Mesendoderm (in vitro differentiated cells): Measurements from ENCODE around the gene ENTREP1.

Experiments used
- DNase-seq: peaks from one replicate; pipeline ENCODE4 v3.0.0; 2013
- H2AK5ac ChIP-seq: 2 replicates; pipeline ENCODE4 v1.6.1; 2013; ENCODE audit warnings: low read length, inconsistent platforms
- H2BK120ac ChIP-seq: 2 replicates; pipeline ENCODE4 v1.6.1; 2013; ENCODE audit warnings: low read depth, mild to moderate bottlenecking, low read length, moderate library complexity, mixed read lengths
- H2BK15ac ChIP-seq: replicated peaks from 2 replicates; pipeline ENCODE4 v1.6.1; 2013; ENCODE audit warnings: low read depth, mild to moderate bottlenecking, moderate library complexity
- H2BK5ac ChIP-seq: 2 replicates; pipeline ENCODE4 v1.6.1; 2013; ENCODE audit warnings: low read length, inconsistent platforms
- H3K18ac ChIP-seq: 2 replicates; pipeline ENCODE4 v1.6.1; 2013; ENCODE audit warnings: mild to moderate bottlenecking, low read length, mixed read lengths
- H3K23ac ChIP-seq: one replicate; pipeline ENCODE4 v1.6.1; 2013; ENCODE audit warnings: low read length
- H3K27ac ChIP-seq: 2 replicates; pipeline ENCODE4 v1.5.1; 2013; ENCODE audit warnings: low read depth, mild to moderate bottlenecking, inconsistent platforms, low read length, moderate library complexity
- H3K27me3 ChIP-seq: 2 replicates; pipeline ENCODE4 v1.6.1; 2013; ENCODE audit warnings: low read length, control low read depth, mild to moderate bottlenecking, inconsistent platforms; ENCODE audit not compliant: insufficient read depth, poor library complexity
- H3K36me3 ChIP-seq: 2 replicates; pipeline ENCODE4 v1.6.1; 2013; ENCODE audit warnings: low read length, inconsistent platforms; ENCODE audit not compliant: control insufficient read depth, insufficient read depth
- H3K4ac ChIP-seq: one replicate; pipeline ENCODE4 v1.6.1; 2013; ENCODE audit warnings: low read depth, mild to moderate bottlenecking, low read length, moderate library complexity
- H3K4me1 ChIP-seq: 2 replicates; pipeline ENCODE4 v1.6.1; 2013; ENCODE audit warnings: low read depth, low read length, inconsistent platforms; ENCODE audit not compliant: control insufficient read depth
- H3K4me2 ChIP-seq: 2 replicates; pipeline ENCODE4 v1.6.1; 2013; ENCODE audit warnings: low read length
- H3K4me3 ChIP-seq: 2 replicates; pipeline ENCODE4 v1.5.1; 2013; ENCODE audit warnings: mild to moderate bottlenecking, low read length
- H3K56ac ChIP-seq: one replicate; pipeline ENCODE4 v1.6.1; 2013; ENCODE audit warnings: low read length
- H3K79me1 ChIP-seq: 2 replicates; pipeline ENCODE4 v1.6.1; 2013; ENCODE audit warnings: low read length, inconsistent platforms
- H3K79me2 ChIP-seq: 2 replicates; pipeline ENCODE4 v1.6.1; 2013; ENCODE audit warnings: mild to moderate bottlenecking, low read length; ENCODE audit not compliant: control insufficient read depth, insufficient read depth
- H3K9ac ChIP-seq: 2 replicates; pipeline ENCODE4 v1.6.1; 2013; ENCODE audit warnings: low read length, inconsistent platforms
- H4K5ac ChIP-seq: one replicate; pipeline ENCODE4 v1.6.1; 2013; ENCODE audit warnings: low read length
- H4K8ac ChIP-seq: one replicate; pipeline ENCODE4 v1.6.1; 2013; ENCODE audit warnings: low read depth, mild to moderate bottlenecking, control low read depth, low read length, moderate library complexity
- WGBS: extraction: QIAGEN DNeasy Blood & Tissue Kit; methylation state at CpG from one replicate; pipeline ENCODE4 v1.1.7; 2013; ENCODE audit warnings: low lambda C conversion rate, missing lambda C conversion rate; ENCODE audit not compliant: insufficient coverage; ENCODE audit errors: extremely low coverage; 5-methylcytosine and 5-hydroxymethylcytosine counted together

ENTREP1 gene

GRCh38 chr9:69380811-69381210, 55.8 kb downstream of the ENTREP1 start:
- no peak overlapping the region for H3K27ac ChIP-seq
- H3K23ac ChIP-seq, result no peak overlapping the region
- no peak overlapping the region for H3K18ac ChIP-seq
- no peak overlapping the region for H4K8ac ChIP-seq
- H3K56ac ChIP-seq, result no peak overlapping the region
- H2BK5ac ChIP-seq, result no peak overlapping the region
- no peak overlapping the region for H3K4ac ChIP-seq
- DNase-seq, result no peak
- H2BK120ac ChIP-seq, result no peak overlapping the region
- peaks cover 2% of the 10 kb centered on the region for H3K4me1 ChIP-seq
- H3K79me1 ChIP-seq, result no peaks in the 10 kb centered on the region
- H3K36me3 ChIP-seq, result peaks cover 3% of the 10 kb centered on the region
- H2BK15ac ChIP-seq, result no peak overlapping the region
- no peaks in the 10 kb centered on the region for H3K27me3 ChIP-seq
- H3K79me2 ChIP-seq, result no peaks in the 10 kb centered on the region
- H3K4me3 ChIP-seq, result no peak overlapping the region
- H2AK5ac ChIP-seq, result no peak overlapping the region
- WGBS, result no CpG with 5 or more reads among the region's 3 CpGs
- H3K9ac ChIP-seq, result no peak overlapping the region
- H3K4me2 ChIP-seq, result no peak overlapping the region
- no peak overlapping the region for H4K5ac ChIP-seq

- Histone ChIP-seq H3K4me1 (no peaks in the 10 kb centered on the region), H2BK15ac (no peak overlapping the region), H3K23ac (no peak overlapping the region), H3K79me2 (no peaks in the 10 kb centered on the region), H3K18ac (no peak overlapping the region), H3K56ac (no peak overlapping the region), H2AK5ac (no peak overlapping the region), H3K79me1 (no peaks in the 10 kb centered on the region), H3K36me3 (peaks cover 4% of the 10 kb centered on the region), H2BK120ac (no peak overlapping the region), H4K8ac (no peak overlapping the region), H3K9ac (no peak overlapping the region), H3K27me3 (no peaks in the 10 kb centered on the region), H3K27ac (no peak overlapping the region), H4K5ac (no peak overlapping the region), H3K4me3 (no peak overlapping the region), H3K4me2 (no peak overlapping the region), H2BK5ac (no peak overlapping the region), H3K4ac (no peak overlapping the region)
- no CpG with 5 or more reads among the region's 4 CpGs for WGBS
- no peak for DNase-seq
Measured at GRCh38 chr9:69382135-69382534, 57.1 kb downstream of the ENTREP1 start.

- H2AK5ac ChIP-seq, result no peak overlapping the region
- peaks cover 6% of the 10 kb centered on the region for H3K36me3 ChIP-seq
- no peaks in the 10 kb centered on the region for H3K27me3 ChIP-seq
- no peak overlapping the region for H3K56ac ChIP-seq
- H3K4ac ChIP-seq, result no peak overlapping the region
- no peak overlapping the region for H3K27ac ChIP-seq
- H2BK120ac ChIP-seq, result no peak overlapping the region
- no peaks in the 10 kb centered on the region for H3K79me2 ChIP-seq
- H3K23ac ChIP-seq, result no peak overlapping the region
- peak; percentile 96 for DNase-seq
- H3K4me3 ChIP-seq, result no peak overlapping the region
- H2BK15ac ChIP-seq, result no peak overlapping the region
- no CpG with 5 or more reads among the region's 6 CpGs for WGBS
- H3K79me1 ChIP-seq, result no peaks in the 10 kb centered on the region
- no peak overlapping the region for H4K8ac ChIP-seq
- H4K5ac ChIP-seq, result no peak overlapping the region
- H3K4me1 ChIP-seq, result no peaks in the 10 kb centered on the region
- no peak overlapping the region for H3K4me2 ChIP-seq
- H3K9ac ChIP-seq, result no peak overlapping the region
- H2BK5ac ChIP-seq, result no peak overlapping the region
- no peak overlapping the region for H3K18ac ChIP-seq
Measured at GRCh38 chr9:69385581-69386033, 60.6 kb downstream of the ENTREP1 start.

GRCh38 chr9:69386651-69387050, 61.6 kb downstream of the ENTREP1 start:
- DNase-seq, result no peak
- Histone ChIP-seq H3K27me3 (no peaks in the 10 kb centered on the region), H3K4ac (no peak overlapping the region), H2BK5ac (no peak overlapping the region), H3K36me3 (peaks cover 6% of the 10 kb centered on the region), H2BK120ac (no peak overlapping the region), H3K18ac (no peak overlapping the region), H3K9ac (no peak overlapping the region), H2BK15ac (no peak overlapping the region), H3K79me2 (no peaks in the 10 kb centered on the region), H3K27ac (no peak overlapping the region), H4K8ac (no peak overlapping the region), H3K4me2 (no peak overlapping the region), H3K4me3 (no peak overlapping the region), H3K79me1 (no peaks in the 10 kb centered on the region), H2AK5ac (no peak overlapping the region), H3K4me1 (no peaks in the 10 kb centered on the region), H4K5ac (no peak overlapping the region), H3K23ac (no peak overlapping the region), H3K56ac (no peak overlapping the region)
- no CpG with 5 or more reads among the region's 4 CpGs for WGBS

GRCh38 chr9:69388596-69388995, 63.6 kb downstream of the ENTREP1 start:
- Histone ChIP-seq H3K18ac (no peak overlapping the region), H2BK15ac (no peak overlapping the region), H3K27ac (no peak overlapping the region), H3K56ac (no peak overlapping the region), H2AK5ac (no peak overlapping the region), H3K4ac (no peak overlapping the region), H3K79me1 (no peaks in the 10 kb centered on the region), H2BK5ac (no peak overlapping the region), H4K8ac (no peak overlapping the region), H3K4me1 (no peaks in the 10 kb centered on the region), H3K79me2 (no peaks in the 10 kb centered on the region), H3K36me3 (peaks cover 6% of the 10 kb centered on the region), H3K4me2 (no peak overlapping the region), H3K23ac (no peak overlapping the region), H4K5ac (no peak overlapping the region), H3K9ac (no peak overlapping the region), H3K27me3 (no peaks in the 10 kb centered on the region), H3K4me3 (no peak overlapping the region), H2BK120ac (no peak overlapping the region)
- no peak for DNase-seq
- no CpG with 5 or more reads among the region's 3 CpGs for WGBS

GRCh38 chr9:69389437-69389995, 64.5 kb downstream of the ENTREP1 start:
- Histone ChIP-seq H3K56ac (no peak overlapping the region), H2BK5ac (no peak overlapping the region), H3K27me3 (no peaks in the 10 kb centered on the region), H4K5ac (no peak overlapping the region), H3K9ac (no peak overlapping the region), H3K23ac (no peak overlapping the region), H3K4me3 (no peak overlapping the region), H3K18ac (no peak overlapping the region), H3K4ac (no peak overlapping the region), H4K8ac (no peak overlapping the region), H3K36me3 (peaks cover 6% of the 10 kb centered on the region), H3K79me1 (no peaks in the 10 kb centered on the region), H3K27ac (no peak overlapping the region), H3K79me2 (no peaks in the 10 kb centered on the region), H3K4me1 (no peaks in the 10 kb centered on the region), H2BK15ac (no peak overlapping the region), H3K4me2 (no peak overlapping the region), H2AK5ac (no peak overlapping the region), H2BK120ac (no peak overlapping the region)
- no CpG with 5 or more reads among the region's 4 CpGs for WGBS
- DNase-seq, result no peak
